Panc1 (cell line): Measurements from ENCODE around the gene SLC14A1. TPM values are rescaled to one million over a fixed set of nuclear protein-coding genes. Genes with fewer than 3 reads are reported as not detected.

Experiments
- ATAC-seq: fragments of 200-7000 bp; cut with Tn5 transposase; 2 replicates; pipeline ENCODE4 v1.9.1; 2020; ENCODE audit warnings: mild to moderate bottlenecking, moderate library complexity
- BruUV-seq: library from RNA; stranded (reverse); fragments of 400-500 nt; replicated peaks from 2 replicates; lab custom pipeline; 2021; lab: Mats Ljungman, UMichigan
- CTCF ChIA-PET: fragments of 300-600 bp; sonication (Branson Sonifier 250); formaldehyde crosslinking; loops from one replicate; lab custom pipeline; 2022; ENCODE audit warnings: antibody characterized with exemption; lab: Charles Lee
- POLR2A ChIA-PET: fragments of 300-600 bp; sonication (Branson Sonifier 250); formaldehyde crosslinking; loops from one replicate; lab custom pipeline; 2022; ENCODE audit warnings: antibody characterized with exemption; lab: Charles Lee
- DNase-seq: peaks from one replicate; pipeline ENCODE4 v3.0.0-alpha.2; 2010; ENCODE audit warnings: low read depth, low spot score
- H3K27ac ChIP-seq: 2 replicates; pipeline ENCODE4 v1.5.1; 2011; ENCODE audit warnings: mild to moderate bottlenecking, low read length, inconsistent platforms
- H3K27me3 ChIP-seq: fragments of 200-500 bp; sonication (Bioruptor generic); 2 replicates; pipeline ENCODE4 v1.6.0; 2014; ENCODE audit warnings: low read length, inconsistent platforms; ENCODE audit not compliant: control insufficient read depth, insufficient read depth
- H3K36me3 ChIP-seq: fragments of 200-500 bp; sonication (Bioruptor generic); 2 replicates; pipeline ENCODE4 v1.5.1; 2014; ENCODE audit warnings: inconsistent platforms, mild to moderate bottlenecking, low read length, moderate library complexity; ENCODE audit not compliant: control insufficient read depth, insufficient read depth
- H3K4me1 ChIP-seq: 2 replicates; pipeline ENCODE4 v1.5.1; 2011; ENCODE audit warnings: inconsistent platforms, mild to moderate bottlenecking, low read length, moderate library complexity; ENCODE audit not compliant: control insufficient read depth, insufficient read depth
- H3K4me3 ChIP-seq, 2 experiments: 2 replicates each; pipeline ENCODE4 v1.5.1; 2011 to 2012; ENCODE audit warnings: low read depth in 2 of 2, low read length in 2 of 2, mild to moderate bottlenecking in 2 of 2, inconsistent platforms in 1 of 2, moderate library complexity in 1 of 2
- H3K9me3 ChIP-seq: fragments of 200-500 bp; sonication (Bioruptor generic); 2 replicates; pipeline ENCODE4 v1.5.1; 2014; ENCODE audit warnings: low read depth, mild to moderate bottlenecking, inconsistent platforms, low read length, moderate library complexity; ENCODE audit not compliant: control insufficient read depth, insufficient read depth
- CTCF ChIP-seq: fragments of 450-650 bp; IDR thresholded peaks from 2 replicates; pipeline ENCODE4 v1.5.1; 2017; ENCODE audit warnings: mild to moderate bottlenecking
- POLR2AphosphoS5 ChIP-seq: IDR thresholded peaks from 2 replicates; pipeline ENCODE4 v1.6.1; 2012; ENCODE audit warnings: mild to moderate bottlenecking, low read depth, low read length, moderate library complexity
- REST ChIP-seq, 2 experiments: IDR thresholded peaks; 2 replicates each; pipeline ENCODE4 v1.6.1; 2011 to 2012; ENCODE audit warnings: low read depth in 2 of 2, control low read depth in 1 of 2, low read length in 1 of 2, mild to moderate bottlenecking in 1 of 2, moderate library complexity in 1 of 2; ENCODE audit not compliant: insufficient read depth in 1 of 2
- SIN3A ChIP-seq: IDR thresholded peaks from 2 replicates; pipeline ENCODE4 v1.6.1; 2012; ENCODE audit warnings: low read depth, mild to moderate bottlenecking, low read length, moderate library complexity, borderline replicate concordance; ENCODE audit not compliant: insufficient read depth
- TCF7L2 ChIP-seq: IDR thresholded peaks from 2 replicates; pipeline ENCODE4 v1.6.1; 2011; ENCODE audit warnings: mild to moderate bottlenecking, low read depth, low read length, inconsistent platforms
- in situ Hi-C: cut with HindIII; loops from 2 replicates; pipeline ENCODE4 v1.10.0; 2016; ENCODE audit warnings: low sequenced_read_pairs, low pct_unique_long_range_greater_than_20kb
- intact Hi-C: fragments of 100-400 bp; cut with micrococcal nuclease; formaldehyde crosslinking; loops from one replicate; pipeline ENCODE4 v1.10.0; 2022; ENCODE audit not compliant: unreplicated experiment
- total RNA-seq: library from RNA; stranded (reverse); gene quantifications from one replicate; pipeline ENCODE4 v1.2.1, GENCODE V29; 2021; ENCODE audit not compliant: unreplicated experiment

Gene SLC14A1
- total RNA-seq, 1 experiment from 2014 or later: 1.2 TPM

- BruUV-seq: no TSS peak
- in situ Hi-C loops: no loop called here
- CTCF ChIA-PET: no interaction called here
- intact Hi-C loops: no loop called here
- Histone ChIP-seq H3K27me3 (no peaks in the 10 kb centered on the region), H3K4me1 (peaks cover 2% of the 10 kb centered on the region; the same call in 1 of the 2 replicates), H3K36me3 (no peaks in the 10 kb centered on the region), H3K27ac (no peak overlapping the region), H3K4me3 (no peak overlapping the region), H3K9me3 (no peaks in the 10 kb centered on the region)
- POLR2A ChIA-PET: no interaction called here
- TF ChIP-seq POLR2AphosphoS5 (no peak), TCF7L2 (no peak), CTCF (no peak), SIN3A (no peak), REST (IDR thresholded peaks at IDR 0.05; ENCODE audit: insufficient read depth in 1 of 2, low read depth in 2 of 2, low read length in 1 of 2) (no peak)
- DNase-seq (no peak), ATAC-seq (no peak)
Observed at GRCh38 chr18:45734944-45735343, 11.0 kb downstream of the SLC14A1 start.

- DNase-seq (no peak), ATAC-seq (no peak)
- no peak overlapping the region for H3K4me3 ChIP-seq
- CTCF ChIA-PET: no interaction called here
- H3K9me3 ChIP-seq: no peaks in the 10 kb centered on the region
- BruUV-seq: no TSS peak
- no peaks in the 10 kb centered on the region for H3K36me3 ChIP-seq
- intact Hi-C loops: no loop called here
- no peaks in the 10 kb centered on the region for H3K27me3 ChIP-seq
- in situ Hi-C loops: no loop called here
- H3K4me1 ChIP-seq: no peaks in the 10 kb centered on the region
- no peak for TF ChIP-seq POLR2AphosphoS5
- no peak for TF ChIP-seq SIN3A
- no peak for TF ChIP-seq CTCF
- no peak for TF ChIP-seq REST (IDR thresholded peaks at IDR 0.05; ENCODE audit: insufficient read depth in 1 of 2, low read depth in 2 of 2, low read length in 1 of 2)
- TF ChIP-seq TCF7L2: no peak
- POLR2A ChIA-PET: interaction anchor here (0.6 kb wide), 1 partner anchor 119 kb away, joined by 8 read pairs; no protein-coding TSS in a partner anchor
- H3K27ac ChIP-seq: no peak overlapping the region
Observed at GRCh38 chr18:45738660-45739059, 14.7 kb downstream of the SLC14A1 start.
